K562 (cell line): ENCODE results near the gene SPON1. TPM values are rescaled to one million over a fixed set of nuclear protein-coding genes. Genes with fewer than 3 reads are reported as not detected.
A peak's percentile ranks its signal among the peaks of the same experiment; 100 is the strongest.
"Not testable (repeated sequence)": the region's sequence is repeated elsewhere in the genome, so short reads cannot be mapped to it uniquely, and the experiment has no call there.

Experiments used
- ATAC-seq: fragments of 200-7000 bp; cut with Tn5 transposase; 3 replicates; pipeline ENCODE4 v1.9.1; 2020; ENCODE audit warnings: moderate library complexity
- BruUV-seq: library from RNA; stranded (reverse); fragments of 400-500 nt; replicated peaks from 2 replicates; lab custom pipeline; 2021; lab: Mats Ljungman, UMichigan
- CTCF ChIA-PET: fragments of 300-600 bp; formaldehyde crosslinking; extraction: SDS; loops from one replicate; lab custom pipeline; 2021; ENCODE audit warnings: low intra/inter-chr PET ratio; lab: Yijun Ruan, JAX
- POLR2A ChIA-PET: fragments of 300-600, 350-650 bp; sonication (Branson Sonifier 250); formaldehyde crosslinking; extraction: SDS; loops from one replicate; lab custom pipeline; 2021; ENCODE audit warnings: antibody characterized with exemption, inconsistent platforms; lab: Yijun Ruan, JAX
- DNase-seq, 4 experiments: peaks; one replicate each; pipeline versions ENCODE4 v3.0.0 to v3.0.0-alpha.2; 2011 to 2018; ENCODE audit warnings: low spot score in 3 of 4, mixed read lengths in 3 of 4; ENCODE audit errors: extremely low read depth in 1 of 4
- FAIRE-seq: peaks from 2 replicates; lab custom pipeline; 2011; peaks lifted over from hg19 to GRCh38; lab: Jason Lieb, UNC
- H2AFZ ChIP-seq: 2 replicates; pipeline ENCODE4 v1.6.0; 2011; ENCODE audit warnings: low read depth, low read length, control low read depth, inconsistent platforms
- H3K27ac ChIP-seq: fragments of 200-600 bp; 3 replicates; pipeline ENCODE4 v1.8.0; 2011; ENCODE audit warnings: low read depth, mild to moderate bottlenecking, control low read depth, inconsistent platforms, low read length, moderate library complexity, mixed read lengths; ENCODE audit errors: extremely low read depth
- H3K27me3 ChIP-seq, 2 experiments: fragments of 300-600 bp in 1 of 2; 2 replicates in 1 of 2; 3 replicates in 1 of 2; pipeline versions ENCODE4 v1.6.0 to v1.8.0; 2011; ENCODE audit warnings: inconsistent platforms in 2 of 2, low read length in 2 of 2, mild to moderate bottlenecking in 1 of 2, mixed read lengths in 1 of 2, moderate library complexity in 1 of 2; ENCODE audit not compliant: control insufficient read depth in 2 of 2, insufficient read depth in 2 of 2
- H3K36me3 ChIP-seq: fragments of 300-600 bp; 3 replicates; pipeline ENCODE4 v1.8.0; 2011; ENCODE audit warnings: mild to moderate bottlenecking, low read length, inconsistent platforms; ENCODE audit not compliant: control insufficient read depth, insufficient read depth
- H3K4me1 ChIP-seq, 2 experiments: fragments of 200-600 bp in 1 of 2; replicated peaks in 1 of 2; 2 replicates in 1 of 2; 3 replicates in 1 of 2; pipeline versions ENCODE4 v1.5.1 to v1.8.0; 2011; ENCODE audit warnings: inconsistent platforms in 2 of 2, low read length in 2 of 2, mild to moderate bottlenecking in 1 of 2, mixed read lengths in 1 of 2, moderate library complexity in 1 of 2; ENCODE audit not compliant: control insufficient read depth in 2 of 2, insufficient read depth in 2 of 2
- H3K4me2 ChIP-seq: 2 replicates; pipeline ENCODE4 v1.6.1; 2011; ENCODE audit warnings: low read length, control low read depth, inconsistent platforms, mixed read lengths; ENCODE audit not compliant: insufficient read depth
- H3K4me3 ChIP-seq: fragments of 200-600 bp; sonication (generic), shearing (Covaris generic); 2 replicates; pipeline ENCODE4 v1.5.1; 2016; ENCODE audit warnings: control low read depth, inconsistent platforms
- H3K79me2 ChIP-seq: fragments of 200-600 bp; 3 replicates; pipeline ENCODE4 v1.8.0; 2011; ENCODE audit warnings: low read length, inconsistent platforms; ENCODE audit not compliant: control insufficient read depth, insufficient read depth
- H3K9ac ChIP-seq, 2 experiments: 2 replicates each; pipeline versions ENCODE4 v1.6.0 to v1.6.1; 2011; ENCODE audit warnings: low read depth in 2 of 2, low read length in 2 of 2, control low read depth in 1 of 2, inconsistent platforms in 1 of 2, mild to moderate bottlenecking in 1 of 2, mixed read lengths in 1 of 2; ENCODE audit not compliant: insufficient read depth in 1 of 2
- H3K9me1 ChIP-seq: one replicate; pipeline ENCODE4 v1.6.0; 2011; ENCODE audit warnings: inconsistent platforms, mild to moderate bottlenecking, low read length, moderate library complexity; ENCODE audit not compliant: control insufficient read depth, insufficient read depth
- H3K9me3 ChIP-seq: replicated peaks from 2 replicates; pipeline ENCODE4 v1.5.1; 2011; ENCODE audit warnings: low read depth, low read length, inconsistent platforms; ENCODE audit not compliant: control insufficient read depth, insufficient read depth
- H4K20me1 ChIP-seq: replicated peaks from 2 replicates; pipeline ENCODE4 v1.6.1; 2011; ENCODE audit warnings: low read length, inconsistent platforms, mixed read lengths; ENCODE audit not compliant: control insufficient read depth, insufficient read depth
- CSDE1 ChIP-seq, 2 experiments: fragments of 450-650 bp; IDR thresholded peaks; 2 replicates each; pipeline ENCODE4 v1.6.1; 2016; ENCODE audit warnings: mild to moderate bottlenecking in 1 of 2
- HNRNPK ChIP-seq: fragments of 200-400 bp; formaldehyde crosslinking; IDR thresholded peaks from one replicate; pipeline ENCODE4 v1.6.1; 2018; ENCODE audit warnings: mild to moderate bottlenecking, low read depth, low read length; ENCODE audit not compliant: poor library complexity, severe bottlenecking
- SMARCB1 ChIP-seq: IDR thresholded peaks from 2 replicates; pipeline ENCODE4 v1.6.1; 2011; ENCODE audit warnings: improper control_type of control experiment, low read depth; ENCODE audit not compliant: insufficient read length
- ZNF354B ChIP-seq: fragments of 250-450 bp; sonication (Bioruptor Pico); IDR thresholded peaks from 2 replicates; pipeline ENCODE4 v1.4.0; 2020
- ZNF507 ChIP-seq: conservative IDR thresholded peaks from 2 replicates; pipeline ENCODE4 v1.6.1; 2017; ENCODE audit warnings: missing genetic modification characterization, missing compliant biosample characterization
- WGBS: fragments of 100-300 bp; shearing (Covaris generic); methylation state at CpG from one replicate; pipeline ENCODE4 v1.1.6; 2016; ENCODE audit warnings: low coverage, mixed read lengths; ENCODE audit not compliant: insufficient coverage; ENCODE audit errors: missing lambda C conversion rate; 5-methylcytosine and 5-hydroxymethylcytosine counted together
- in situ Hi-C: fragments of 300-500 bp; cut with MboI; formaldehyde crosslinking; loops from 4 replicates; pipeline ENCODE4 v1.15.0; 2018; ENCODE audit warnings: inconsistent platforms, mixed read lengths
- intact Hi-C: fragments of 100-400 bp; cut with micrococcal nuclease; formaldehyde crosslinking; loops from 2 replicates; pipeline ENCODE4 v1.14.2; 2022
- polyA plus RNA-seq, 8 experiments: library from polyadenylated mRNA; depleted of rRNA in 4 of 8; stranded (reverse) in 5 of 8; unstranded in 3 of 8; fragments of >200 nt; fragmentation: Nextera tagmentation in 2 of 8; fragmentation: Illumina TruSeq in 1 of 8; extraction: Ambion mirVana in 2 of 8; extraction: Trizol in 1 of 8; gene quantifications; 2 replicates each; pipeline versions ENCODE4 v1.2.1 to v1.2.3, GENCODE V29; 2011 to 2014; ENCODE audit warnings: inconsistent platforms in 1 of 8, missing spikeins in 1 of 8
- total RNA-seq, 7 experiments: library from RNA; depleted of rRNA in 6 of 7; stranded (reverse); fragments of >200 nt in 6 of 7; fragmentation: Illumina TruSeq in 2 of 7; extraction: Trizol in 2 of 7; gene quantifications; 2 replicates each; pipeline versions ENCODE4 v1.2.1 to v1.2.3, GENCODE V29; 2011 to 2021; ENCODE audit warnings: low replicate concordance in 1 of 7
- TF ChIP-seq, protein P1 (sequence below): fragments of 450-650 bp; IDR thresholded peaks from 2 replicates; pipeline ENCODE4 v1.7.1; 2018; ENCODE audit warnings: mild to moderate bottlenecking, low read depth; ENCODE audit not compliant: partially characterized antibody
- TF ChIP-seq, protein P2 (sequence below): fragments of 250-450 bp; sonication (Bioruptor Pico); IDR thresholded peaks from 2 replicates; pipeline ENCODE4 v1.9.0; 2021; ENCODE audit warnings: mild to moderate bottlenecking

SPON1 gene
- total and polyA plus RNA-seq, 9 of the 15 experiments (the other 6 are each of a cell fraction or from before 2014, with no cell fraction given): 0.04 to 0.06 TPM; not detected in 7

DNA sequence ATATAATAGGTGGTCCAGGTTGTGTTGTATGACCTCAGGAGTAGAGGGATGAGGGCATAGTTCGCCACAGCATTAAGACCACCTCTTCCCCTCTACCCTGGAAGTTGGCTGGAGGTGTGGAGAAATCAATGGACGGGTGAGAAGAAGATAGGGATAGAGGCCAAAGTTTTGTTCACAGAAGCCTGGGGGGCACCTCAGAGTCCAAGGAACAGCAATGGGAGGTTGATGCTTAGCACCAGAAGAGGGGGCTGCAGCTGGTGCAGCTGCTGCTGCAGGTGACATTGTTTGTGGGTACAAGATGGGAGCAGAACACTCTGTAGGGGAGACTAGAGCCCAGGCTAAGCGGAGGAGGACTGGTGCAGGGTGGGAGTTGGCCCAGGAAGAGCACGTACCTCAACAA is 31.2 kb upstream of the SPON1 start (continued):
- TF ChIP-seq, protein P1, sequence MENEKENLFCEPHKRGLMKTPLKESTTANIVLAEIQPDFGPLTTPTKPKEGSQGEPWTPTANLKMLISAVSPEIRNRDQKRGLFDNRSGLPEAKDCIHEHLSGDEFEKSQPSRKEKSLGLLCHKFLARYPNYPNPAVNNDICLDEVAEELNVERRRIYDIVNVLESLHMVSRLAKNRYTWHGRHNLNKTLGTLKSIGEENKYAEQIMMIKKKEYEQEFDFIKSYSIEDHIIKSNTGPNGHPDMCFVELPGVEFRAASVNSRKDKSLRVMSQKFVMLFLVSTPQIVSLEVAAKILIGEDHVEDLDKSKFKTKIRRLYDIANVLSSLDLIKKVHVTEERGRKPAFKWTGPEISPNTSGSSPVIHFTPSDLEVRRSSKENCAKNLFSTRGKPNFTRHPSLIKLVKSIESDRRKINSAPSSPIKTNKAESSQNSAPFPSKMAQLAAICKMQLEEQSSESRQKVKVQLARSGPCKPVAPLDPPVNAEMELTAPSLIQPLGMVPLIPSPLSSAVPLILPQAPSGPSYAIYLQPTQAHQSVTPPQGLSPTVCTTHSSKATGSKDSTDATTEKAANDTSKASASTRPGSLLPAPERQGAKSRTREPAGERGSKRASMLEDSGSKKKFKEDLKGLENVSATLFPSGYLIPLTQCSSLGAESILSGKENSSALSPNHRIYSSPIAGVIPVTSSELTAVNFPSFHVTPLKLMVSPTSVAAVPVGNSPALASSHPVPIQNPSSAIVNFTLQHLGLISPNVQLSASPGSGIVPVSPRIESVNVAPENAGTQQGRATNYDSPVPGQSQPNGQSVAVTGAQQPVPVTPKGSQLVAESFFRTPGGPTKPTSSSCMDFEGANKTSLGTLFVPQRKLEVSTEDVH: no peak
- TF ChIP-seq SMARCB1: no peak
- TF ChIP-seq CSDE1 (IDR thresholded peaks at IDR 0.05): no peak
- TF ChIP-seq, protein P2, sequence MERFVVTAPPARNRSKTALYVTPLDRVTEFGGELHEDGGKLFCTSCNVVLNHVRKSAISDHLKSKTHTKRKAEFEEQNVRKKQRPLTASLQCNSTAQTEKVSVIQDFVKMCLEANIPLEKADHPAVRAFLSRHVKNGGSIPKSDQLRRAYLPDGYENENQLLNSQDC (CRISPR knock-in tag): no peak
- TF ChIP-seq HNRNPK: no peak

DNA sequence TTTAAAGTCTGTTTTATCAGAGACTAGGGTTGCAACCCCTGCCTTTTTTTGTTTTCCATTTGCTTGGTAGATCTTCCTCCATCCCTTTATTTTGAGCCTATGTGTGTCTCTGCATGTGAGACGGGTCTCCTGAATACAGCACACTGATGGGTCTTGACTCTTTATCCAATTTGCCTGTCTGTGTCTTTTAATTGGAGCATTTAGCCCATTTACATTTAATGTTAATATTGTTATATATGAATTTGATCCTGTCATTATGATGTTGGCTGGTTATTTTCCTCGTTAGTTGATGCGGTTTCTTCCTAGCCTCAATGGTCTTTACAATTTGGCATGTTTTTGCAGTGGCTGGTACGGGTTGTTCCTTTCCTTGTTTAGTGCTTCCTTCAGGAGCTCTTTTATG is 25.4 kb upstream of the SPON1 start:
- intact Hi-C loops, H3K27ac ChIP-seq, H4K20me1 ChIP-seq, H3K9me3 ChIP-seq, BruUV-seq, ATAC-seq: not testable (repeated sequence)
- TF ChIP-seq ZNF354B (CRISPR knock-in tag): peak; percentile 80
- TF ChIP-seq ZNF507 (tag): peak; percentile 96
- TF ChIP-seq, all 486 proteins: peak for 2; not testable (repeated sequence) for 484
- H3K79me2 ChIP-seq, FAIRE-seq, CTCF ChIA-PET, H3K4me1 ChIP-seq, H3K36me3 ChIP-seq, in situ Hi-C loops, H3K9me1 ChIP-seq, DNase-seq, H3K27me3 ChIP-seq, H3K9ac ChIP-seq, H3K4me3 ChIP-seq, POLR2A ChIA-PET, H3K4me2 ChIP-seq, H2AFZ ChIP-seq: not testable (repeated sequence)
- WGBS: 13% methylated on average over 4 of the region's 4 CpGs
